Testis (tissue), 3 donors: ENCODE results near the gene MYO1D. TPM values are rescaled to one million over a fixed set of nuclear protein-coding genes. Genes with fewer than 3 reads are reported as not detected.

Source experiments
- DNase-seq: peaks from one replicate; pipeline ENCODE4 v3.0.0-alpha.2; 2019
- H3K27ac ChIP-seq, 2 donors: fragments of 200-600 bp; sonication (generic); one replicate each; pipeline ENCODE4 v1.5.1; 2019
- H3K27me3 ChIP-seq: fragments of 200-600 bp; sonication (generic); one replicate; pipeline ENCODE4 v1.5.1; 2019
- H3K36me3 ChIP-seq: fragments of 200-600 bp; sonication (generic); one replicate; pipeline ENCODE4 v1.5.1; 2017; ENCODE audit warnings: low read depth; ENCODE audit errors: missing control alignments
- H3K4me1 ChIP-seq: fragments of 200-600 bp; sonication (generic); one replicate; pipeline ENCODE4 v1.5.1; 2019
- H3K4me3 ChIP-seq, 2 donors: fragments of 200-600 bp; sonication (generic); one replicate each; pipeline ENCODE4 v1.5.1; 2017 to 2019
- H3K9me3 ChIP-seq: fragments of 200-600 bp; sonication (generic); one replicate; pipeline ENCODE4 v1.5.1; 2017
- POLR2A ChIP-seq: fragments of 450-650 bp; IDR thresholded peaks from one replicate; pipeline ENCODE4 v1.6.1; 2017; ENCODE audit warnings: antibody characterized with exemption, mild to moderate bottlenecking, moderate library complexity
- WGBS, 2 donors: methylation state at CpG; one replicate each; pipeline ENCODE4 v1.1.5; 2018; 5-methylcytosine and 5-hydroxymethylcytosine counted together
- intact Hi-C: fragments of 100-400 bp; cut with DNase I; formaldehyde crosslinking; loops from one replicate; pipeline ENCODE4 v1.15.1; 2023; ENCODE audit warnings: low total_unique reads
- polyA plus RNA-seq: library from polyadenylated mRNA; stranded (reverse); fragments of 350-450 nt; fragmentation: Illumina TruSeq; extraction: RNeasy Lipid Tissue Mini Kit (QIAGEN cat#74804); gene quantifications from one replicate; pipeline ENCODE4 v1.2.3, GENCODE V29; 2014; ENCODE audit warnings: low read depth, low replicate concordance; ENCODE audit not compliant: insufficient read depth
- total RNA-seq, 2 donors: library from RNA; depleted of rRNA; stranded (reverse); fragments of >200 nt; gene quantifications; one replicate each; pipeline ENCODE4 v1.2.3, GENCODE V29; 2016
- TF ChIP-seq, protein P1 (sequence below), 3 experiments: fragments of 450-650 bp in 2 of 3; fragments of 200-600 bp in 1 of 3; sonication (generic) in 1 of 3; IDR thresholded peaks; one replicate each; pipeline ENCODE4 v1.5.1; 2016 to 2019; ENCODE audit warnings: antibody characterized with exemption in 3 of 3, mild to moderate bottlenecking in 2 of 3, moderate library complexity in 1 of 3

The MYO1D gene
- total and polyA plus RNA-seq, 3 donors from 2014 or later, result 29.5 to 34.1 (median 33.6) TPM

DNA sequence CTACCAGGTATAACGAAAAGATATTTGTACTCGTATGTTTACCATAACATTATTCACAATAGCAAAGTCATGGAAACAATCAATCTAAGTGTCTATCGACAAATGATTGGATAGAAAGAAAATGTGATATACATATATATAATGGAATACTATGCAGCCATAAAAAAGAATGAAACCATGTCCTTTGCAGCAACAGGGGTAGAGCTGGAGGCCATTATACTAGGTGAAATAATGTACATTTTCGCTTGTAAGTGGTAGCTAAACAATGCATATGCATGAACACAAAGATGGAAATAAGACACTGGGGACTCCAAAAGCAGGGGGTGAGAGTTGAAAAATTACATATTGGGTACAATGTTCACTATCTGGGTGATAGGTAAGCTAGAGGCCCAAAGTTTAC, 124.0 kb downstream of the MYO1D start:
- TF ChIP-seq, protein P1, sequence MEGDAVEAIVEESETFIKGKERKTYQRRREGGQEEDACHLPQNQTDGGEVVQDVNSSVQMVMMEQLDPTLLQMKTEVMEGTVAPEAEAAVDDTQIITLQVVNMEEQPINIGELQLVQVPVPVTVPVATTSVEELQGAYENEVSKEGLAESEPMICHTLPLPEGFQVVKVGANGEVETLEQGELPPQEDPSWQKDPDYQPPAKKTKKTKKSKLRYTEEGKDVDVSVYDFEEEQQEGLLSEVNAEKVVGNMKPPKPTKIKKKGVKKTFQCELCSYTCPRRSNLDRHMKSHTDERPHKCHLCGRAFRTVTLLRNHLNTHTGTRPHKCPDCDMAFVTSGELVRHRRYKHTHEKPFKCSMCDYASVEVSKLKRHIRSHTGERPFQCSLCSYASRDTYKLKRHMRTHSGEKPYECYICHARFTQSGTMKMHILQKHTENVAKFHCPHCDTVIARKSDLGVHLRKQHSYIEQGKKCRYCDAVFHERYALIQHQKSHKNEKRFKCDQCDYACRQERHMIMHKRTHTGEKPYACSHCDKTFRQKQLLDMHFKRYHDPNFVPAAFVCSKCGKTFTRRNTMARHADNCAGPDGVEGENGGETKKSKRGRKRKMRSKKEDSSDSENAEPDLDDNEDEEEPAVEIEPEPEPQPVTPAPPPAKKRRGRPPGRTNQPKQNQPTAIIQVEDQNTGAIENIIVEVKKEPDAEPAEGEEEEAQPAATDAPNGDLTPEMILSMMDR (IDR thresholded peaks at IDR 0.05), result no peak
- no peak for TF ChIP-seq POLR2A
- no peak for DNase-seq
- H3K9me3 ChIP-seq, result no peaks in the 10 kb centered on the region
- H3K36me3 ChIP-seq, result no peaks in the 10 kb centered on the region
- H3K4me3 ChIP-seq, result no peak overlapping the region
- peaks cover 6% of the 10 kb centered on the region for H3K4me1 ChIP-seq
- no peaks in the 10 kb centered on the region for H3K27me3 ChIP-seq
- H3K27ac ChIP-seq, result no peak overlapping the region
- 91 to 97% methylated on average over 4 of the region's 4 CpGs for WGBS, 2 donors
- intact Hi-C loops, result no loop called here

DNA sequence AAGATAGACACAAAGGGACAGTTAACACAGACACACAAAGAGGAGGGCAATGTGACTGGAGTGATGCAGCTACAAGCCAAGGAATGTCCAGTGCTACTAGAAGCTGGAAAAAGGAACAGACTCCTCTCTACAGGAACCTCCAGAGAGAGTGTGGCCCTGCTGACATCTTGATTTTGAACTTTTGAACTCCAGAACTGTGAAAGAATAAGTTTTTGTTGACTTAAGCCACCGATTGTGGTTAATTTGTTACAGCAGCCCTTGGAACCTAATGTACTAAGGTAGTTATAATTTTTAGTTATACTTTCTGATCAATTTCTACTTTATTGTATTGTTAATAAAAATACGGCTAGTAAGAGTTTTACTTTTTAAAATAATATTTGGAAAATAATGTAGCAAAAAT, 129.1 kb downstream of the MYO1D start:
- Histone ChIP-seq H3K9me3 (no peaks in the 10 kb centered on the region), H3K4me3 (no peak overlapping the region), H3K27me3 (no peaks in the 10 kb centered on the region), H3K27ac (no peak overlapping the region), H3K36me3 (no peaks in the 10 kb centered on the region), H3K4me1 (no peaks in the 10 kb centered on the region)
- WGBS, 2 donors, result 77 to 80% methylated on average over 2 of the region's 2 CpGs
- TF ChIP-seq, protein P1 (IDR thresholded peaks at IDR 0.05), result no peak
- no peak for TF ChIP-seq POLR2A
- intact Hi-C loops, result no loop called here
- no peak for DNase-seq

DNA sequence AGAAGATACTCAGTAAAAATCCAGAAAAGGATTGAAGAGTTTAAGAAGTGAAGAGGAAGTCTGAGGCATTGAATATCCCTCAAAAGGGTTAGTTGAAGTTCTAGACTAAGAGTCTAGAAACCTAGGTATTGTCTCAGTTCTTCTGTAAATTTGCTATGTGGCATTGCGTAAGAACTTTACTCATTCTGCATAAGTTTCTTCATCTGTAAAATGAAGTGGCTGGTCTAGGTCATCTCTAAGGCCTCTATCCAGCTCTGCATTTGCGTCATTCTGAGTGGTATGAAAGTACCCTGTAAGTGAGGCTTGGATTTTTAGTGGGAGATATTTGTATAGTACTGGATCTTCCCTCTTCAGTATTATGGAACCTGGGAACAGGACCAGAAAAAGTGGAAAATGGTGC, 130.2 kb downstream of the MYO1D start:
- no peak for DNase-seq
- H3K27ac ChIP-seq, result no peak overlapping the region
- no peak overlapping the region for H3K4me3 ChIP-seq
- no peaks in the 10 kb centered on the region for H3K4me1 ChIP-seq
- no peak for TF ChIP-seq POLR2A
- TF ChIP-seq, protein P1 (IDR thresholded peaks at IDR 0.05), result no peak
- H3K27me3 ChIP-seq, result no peaks in the 10 kb centered on the region
- no peaks in the 10 kb centered on the region for H3K36me3 ChIP-seq
- intact Hi-C loops, result no loop called here
- 94 to 98% methylated on average over 2 of the region's 2 CpGs for WGBS, 2 donors
- H3K9me3 ChIP-seq, result no peaks in the 10 kb centered on the region

DNA sequence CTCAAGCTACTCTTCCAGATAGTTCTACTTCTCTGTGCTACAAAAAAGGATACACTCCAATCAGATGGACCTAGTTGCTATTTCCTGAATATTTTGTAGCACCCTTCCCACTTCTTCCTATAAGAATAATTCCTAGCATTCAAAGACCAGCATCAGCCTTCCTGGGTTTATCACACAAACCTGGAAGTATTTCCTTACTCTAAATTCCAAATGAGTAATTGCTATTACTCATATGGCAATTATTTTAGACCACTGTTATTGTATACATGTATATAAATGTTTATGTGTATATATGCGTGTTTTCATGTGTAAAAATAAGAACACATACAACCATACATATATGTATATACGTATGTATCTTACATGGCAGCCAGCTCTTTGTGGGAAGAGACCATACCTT, 130.6 kb downstream of the MYO1D start:
- no peak for TF ChIP-seq POLR2A
- TF ChIP-seq, protein P1 (IDR thresholded peaks at IDR 0.05), result no peak
- 91 to 94% methylated on average over 2 of the region's 2 CpGs for WGBS, 2 donors

DNA sequence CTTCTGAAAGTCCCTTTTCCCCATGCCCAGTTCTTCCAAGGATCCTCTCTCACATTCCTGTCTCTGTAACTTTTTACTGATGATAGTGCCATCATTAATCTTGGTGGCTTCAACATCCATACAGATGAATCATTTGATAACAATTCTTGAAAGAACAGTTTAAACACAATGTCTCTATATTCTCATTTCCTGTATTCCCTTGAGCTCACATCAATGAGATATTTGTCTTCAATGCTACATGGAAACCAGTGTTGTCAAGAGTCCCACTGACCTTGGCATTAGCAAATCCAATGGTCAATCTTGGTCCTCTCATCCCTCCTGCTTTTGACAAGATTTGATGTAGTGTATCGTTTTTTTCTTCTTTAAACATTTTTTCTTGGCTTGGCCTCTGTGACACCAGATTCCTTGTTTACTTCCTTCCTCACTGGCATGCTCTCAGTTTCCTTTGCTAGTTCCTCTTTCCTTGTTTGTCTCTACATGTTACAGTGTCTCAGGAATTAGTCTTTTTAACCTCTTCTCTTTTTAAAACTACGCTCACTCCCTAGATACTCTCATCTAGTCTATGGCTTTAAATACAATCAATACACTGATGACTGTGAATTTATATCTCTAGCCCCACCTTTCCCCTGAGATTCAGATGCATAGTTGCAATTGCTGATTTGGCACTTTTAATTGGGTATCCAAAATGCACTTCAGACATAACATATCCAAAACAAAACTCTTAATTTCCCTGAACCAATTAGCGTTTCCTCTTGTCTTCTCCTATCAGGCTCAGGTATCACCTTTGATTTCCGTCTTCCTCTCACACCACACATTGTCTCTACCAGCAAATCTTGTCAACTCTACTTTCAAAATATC, 134.0 kb downstream of the MYO1D start:
- intact Hi-C loops, result no loop called here
- no peaks in the 10 kb centered on the region for H3K36me3 ChIP-seq
- no peak for DNase-seq
- no peaks in the 10 kb centered on the region for H3K9me3 ChIP-seq
- no peaks in the 10 kb centered on the region for H3K4me1 ChIP-seq
- TF ChIP-seq, protein P1 (IDR thresholded peaks at IDR 0.05), result no peak
- TF ChIP-seq POLR2A, result no peak
- WGBS, 2 donors, result 73 to 77% methylated on average over 4 of the region's 4 CpGs
- H3K4me3 ChIP-seq, result no peak overlapping the region
- H3K27me3 ChIP-seq, result no peaks in the 10 kb centered on the region
- no peak overlapping the region for H3K27ac ChIP-seq

More for the DNA sequence above, 130.6 kb downstream of the MYO1D start:
- H3K9me3 ChIP-seq, result no peaks in the 10 kb centered on the region
- H3K4me1 ChIP-seq, result no peaks in the 10 kb centered on the region
- DNase-seq, result no peak
- no peaks in the 10 kb centered on the region for H3K36me3 ChIP-seq
- H3K27me3 ChIP-seq, result no peaks in the 10 kb centered on the region
- no peak overlapping the region for H3K4me3 ChIP-seq
- intact Hi-C loops, result no loop called here
- H3K27ac ChIP-seq, result no peak overlapping the region
